Smooth muscle cell (in vitro differentiated cells): ENCODE data around the gene SOX6. TPM values are rescaled to one million over a fixed set of nuclear protein-coding genes. Genes with fewer than 3 reads are reported as not detected.

Experiments used
- DNase-seq: peaks from one replicate; lab custom pipeline; 2025; ENCODE audit not compliant: unreplicated experiment; lab: John Stamatoyannopoulos, UW
- H2AFZ ChIP-seq: fragments of 200-600 bp; sonication (generic); 2 replicates; pipeline ENCODE4 v1.6.0; 2016; ENCODE audit warnings: antibody characterized with exemption, low read depth, mild to moderate bottlenecking
- H3F3A ChIP-seq: fragments of 200-600 bp; sonication (generic); 2 replicates; pipeline ENCODE4 v1.6.0; 2017; ENCODE audit warnings: antibody characterized with exemption, low read depth
- H3K27ac ChIP-seq: fragments of 200-600 bp; sonication (generic); 2 replicates; pipeline ENCODE4 v1.5.1; 2016; ENCODE audit warnings: low read depth, mild to moderate bottlenecking
- H3K27me3 ChIP-seq: fragments of 200-600 bp; sonication (generic); 2 replicates; pipeline ENCODE4 v1.6.1; 2016; ENCODE audit warnings: low read depth, mild to moderate bottlenecking
- H3K36me3 ChIP-seq: fragments of 200-600 bp; sonication (generic); 2 replicates; pipeline ENCODE4 v1.5.1; 2016; ENCODE audit warnings: low read depth
- H3K4me1 ChIP-seq: fragments of 200-600 bp; sonication (generic); 2 replicates; pipeline ENCODE4 v1.5.1; 2016; ENCODE audit warnings: low read depth
- H3K4me2 ChIP-seq: fragments of 200-600 bp; sonication (generic); 2 replicates; pipeline ENCODE4 v1.6.0; 2016; ENCODE audit warnings: mild to moderate bottlenecking
- H3K4me3 ChIP-seq: fragments of 200-600 bp; sonication (generic); 2 replicates; pipeline ENCODE4 v1.5.1; 2016; ENCODE audit warnings: mild to moderate bottlenecking
- H3K79me2 ChIP-seq: fragments of 200-600 bp; sonication (generic); 2 replicates; pipeline ENCODE4 v1.6.0; 2016; ENCODE audit warnings: low read depth, mild to moderate bottlenecking
- H3K9ac ChIP-seq: fragments of 200-600 bp; sonication (generic); 2 replicates; pipeline ENCODE4 v1.6.0; 2016; ENCODE audit warnings: low read depth
- H3K9me3 ChIP-seq: fragments of 200-600 bp; sonication (generic); replicated peaks from 2 replicates; pipeline ENCODE4 v1.5.1; 2016; ENCODE audit warnings: low read depth
- H4K20me1 ChIP-seq: fragments of 200-600 bp; sonication (generic); 2 replicates; pipeline ENCODE4 v1.6.0; 2016; ENCODE audit warnings: low read depth
- CTCF ChIP-seq: fragments of 200-600 bp; sonication (generic); IDR thresholded peaks from 2 replicates; pipeline ENCODE4 v1.5.1; 2017; ENCODE audit warnings: borderline replicate concordance, mild to moderate bottlenecking, antibody characterized with exemption; ENCODE audit not compliant: insufficient read depth, poor library complexity, severe bottlenecking
- WGBS: methylation state at CpG from one replicate; pipeline ENCODE4 v1.1.7; 2016; ENCODE audit warnings: low lambda C conversion rate; 5-methylcytosine and 5-hydroxymethylcytosine counted together
- polyA plus RNA-seq: library from polyadenylated mRNA; unstranded; fragments of >200 nt; fragmentation: Nextera tagmentation; extraction: Ambion mirVana; gene quantifications from 2 replicates; pipeline ENCODE4 v1.2.1, GENCODE V29; 2016
- total RNA-seq: library from RNA; depleted of rRNA; stranded (reverse); fragments of >200 nt; gene quantifications from 2 replicates; pipeline ENCODE4 v1.2.3, GENCODE V29; 2014

Gene SOX6
- total and polyA plus RNA-seq, 2 experiments from 2014 or later, result 11.2 to 27.6 TPM

GRCh38 chr11:16211407-16211806 lies 144.9 kb downstream of the SOX6 start:
- no peak overlapping the region for H3K27ac ChIP-seq

DNA sequence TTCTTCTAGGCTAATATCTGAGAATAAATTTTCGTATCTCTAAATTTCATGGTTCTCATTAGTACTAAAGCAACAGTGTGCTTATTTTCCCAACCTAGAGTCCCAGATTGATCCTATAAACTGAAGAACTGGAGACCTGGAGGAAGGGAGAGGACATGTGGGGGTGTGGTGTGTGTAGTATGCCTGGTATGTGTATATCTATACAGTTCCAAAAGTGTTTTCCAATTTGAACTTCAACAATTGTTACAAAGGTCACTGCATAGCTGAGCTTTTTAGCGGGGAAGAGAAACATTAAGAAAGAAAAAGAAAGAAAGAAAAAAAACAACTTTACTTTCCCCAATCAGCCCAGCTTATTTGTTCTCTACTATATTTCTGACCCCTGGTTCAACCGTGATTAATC lies 152.1 kb downstream of the SOX6 start:
- 90% methylated on average over 3 of the region's 3 CpGs for WGBS
- H3K4me2 ChIP-seq, result no peak overlapping the region
- H3K27ac ChIP-seq, result no peak overlapping the region

More at GRCh38 chr11:16211407-16211806, 144.9 kb downstream of the SOX6 start:
- no peaks in the 10 kb centered on the region for H3K9me3 ChIP-seq
- H3F3A ChIP-seq, result no peaks in the 10 kb centered on the region
- no peaks in the 10 kb centered on the region for H4K20me1 ChIP-seq
- no peak overlapping the region for H3K4me3 ChIP-seq
- H3K4me2 ChIP-seq, result no peak overlapping the region
- peaks cover 5% of the 10 kb centered on the region for H3K4me1 ChIP-seq
- no peaks in the 10 kb centered on the region for H3K36me3 ChIP-seq
- no peak overlapping the region for H3K9ac ChIP-seq
- H3K79me2 ChIP-seq, result no peaks in the 10 kb centered on the region
- no peaks in the 10 kb centered on the region for H3K27me3 ChIP-seq
- no peak for DNase-seq
- no peak for TF ChIP-seq CTCF
- no peak overlapping the region for H2AFZ ChIP-seq

GRCh38 chr11:16195651-16196050 lies 160.7 kb downstream of the SOX6 start:
- TF ChIP-seq CTCF, result no peak
- WGBS, result 34% methylated on average over 3 of the region's 3 CpGs
- peaks cover 38% of the 10 kb centered on the region for H3K4me1 ChIP-seq
- peak overlapping the region; percentile 40 for H3K27ac ChIP-seq
- H4K20me1 ChIP-seq, result no peaks in the 10 kb centered on the region
- peak overlapping the region; percentile 21 for H2AFZ ChIP-seq
- no peak for DNase-seq
- H3K79me2 ChIP-seq, result no peaks in the 10 kb centered on the region
- no peak overlapping the region for H3K4me3 ChIP-seq
- H3K9ac ChIP-seq, result no peak overlapping the region
- H3K27me3 ChIP-seq, result no peaks in the 10 kb centered on the region
- no peaks in the 10 kb centered on the region for H3K9me3 ChIP-seq
- H3K36me3 ChIP-seq, result no peaks in the 10 kb centered on the region
- H3K4me2 ChIP-seq, result peak overlapping the region; percentile 40
- peaks cover 10% of the 10 kb centered on the region for H3F3A ChIP-seq

More for the DNA sequence above, 152.1 kb downstream of the SOX6 start:
- no peak for DNase-seq
- Histone ChIP-seq H3K79me2 (no peaks in the 10 kb centered on the region), H3K9ac (no peak overlapping the region), H3K27me3 (no peaks in the 10 kb centered on the region), H3F3A (no peaks in the 10 kb centered on the region), H2AFZ (no peak overlapping the region), H3K4me3 (no peak overlapping the region), H3K9me3 (no peaks in the 10 kb centered on the region), H3K4me1 (no peaks in the 10 kb centered on the region), H4K20me1 (no peaks in the 10 kb centered on the region), H3K36me3 (no peaks in the 10 kb centered on the region)
- no peak for TF ChIP-seq CTCF

GRCh38 chr11:16194566-16194965 lies 161.8 kb downstream of the SOX6 start:
- H3K27me3 ChIP-seq, result no peaks in the 10 kb centered on the region
- H3K79me2 ChIP-seq, result no peaks in the 10 kb centered on the region
- DNase-seq, result no peak
- peak overlapping the region; percentile 20 for H3K4me2 ChIP-seq
- WGBS, result 48% methylated on average over 2 of the region's 2 CpGs
- no peak overlapping the region for H3K4me3 ChIP-seq
- H3K4me1 ChIP-seq, result peaks cover 38% of the 10 kb centered on the region
- peaks cover 10% of the 10 kb centered on the region for H3F3A ChIP-seq
- H2AFZ ChIP-seq, result no peak overlapping the region
- no peak for TF ChIP-seq CTCF
- no peaks in the 10 kb centered on the region for H3K36me3 ChIP-seq
- H3K9ac ChIP-seq, result no peak overlapping the region
- H3K9me3 ChIP-seq, result no peaks in the 10 kb centered on the region
- H4K20me1 ChIP-seq, result no peaks in the 10 kb centered on the region
- peak overlapping the region; percentile 40 for H3K27ac ChIP-seq
